ENCODE results near the gene DCXR. TPM values are rescaled to one million over a fixed set of nuclear protein-coding genes. Genes with fewer than 3 reads are reported as not detected.

DCXR gene
- total RNA-seq, 1 experiment from 2014 or later, result 120 TPM

DNA sequence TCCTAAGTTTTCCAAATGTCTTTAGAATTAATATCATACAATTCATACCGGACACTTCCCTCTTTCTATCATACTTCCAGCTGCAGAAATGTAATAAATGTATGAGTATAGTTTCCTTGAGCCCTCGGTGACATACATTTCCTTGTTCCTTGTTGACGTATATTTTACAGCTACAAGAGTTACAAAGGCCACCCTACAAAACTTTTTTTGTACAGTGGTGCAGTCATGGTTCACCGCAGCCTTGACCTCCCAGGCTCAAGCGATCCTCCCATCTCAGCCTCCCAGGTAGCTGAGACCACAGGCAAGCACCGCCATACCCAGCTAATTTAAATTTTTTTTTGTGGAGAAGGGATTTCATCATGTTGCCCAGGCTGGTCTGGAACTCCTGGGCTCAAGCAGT, 35.3 kb upstream of the DCXR start:
- Histone ChIP-seq H3K36me3 (ENCODE audit: low read depth) (no peaks in the 10 kb centered on the region), H4K20me1 (ENCODE audit: insufficient read depth) (no peaks in the 10 kb centered on the region), H3K9me3 (ENCODE audit: insufficient read depth, low read depth) (no peaks in the 10 kb centered on the region), H3K4me2 (no peak overlapping the region), H3K4me3 (no peak overlapping the region), H3K27me3 (ENCODE audit: insufficient read depth, low read depth) (no peaks in the 10 kb centered on the region), H3K27ac (no peak overlapping the region), H3K4me1 (replicated peaks; ENCODE audit: insufficient read depth) (no peaks in the 10 kb centered on the region), H3K9me2 (ENCODE audit: insufficient read depth) (no peaks in the 10 kb centered on the region), H3F3A (ENCODE audit: insufficient read depth, low read depth) (peaks cover 13% of the 10 kb centered on the region), H2AFZ (no peak overlapping the region), H3K79me2 (ENCODE audit: low read depth) (no peaks in the 10 kb centered on the region)
- no peak for DNase-seq
- CTCF ChIA-PET, result no interaction called here
- TF ChIP-seq EZH2 (IDR thresholded peaks at IDR 0.05; ENCODE audit: low read depth), result no peak
- TF ChIP-seq, protein P1, sequence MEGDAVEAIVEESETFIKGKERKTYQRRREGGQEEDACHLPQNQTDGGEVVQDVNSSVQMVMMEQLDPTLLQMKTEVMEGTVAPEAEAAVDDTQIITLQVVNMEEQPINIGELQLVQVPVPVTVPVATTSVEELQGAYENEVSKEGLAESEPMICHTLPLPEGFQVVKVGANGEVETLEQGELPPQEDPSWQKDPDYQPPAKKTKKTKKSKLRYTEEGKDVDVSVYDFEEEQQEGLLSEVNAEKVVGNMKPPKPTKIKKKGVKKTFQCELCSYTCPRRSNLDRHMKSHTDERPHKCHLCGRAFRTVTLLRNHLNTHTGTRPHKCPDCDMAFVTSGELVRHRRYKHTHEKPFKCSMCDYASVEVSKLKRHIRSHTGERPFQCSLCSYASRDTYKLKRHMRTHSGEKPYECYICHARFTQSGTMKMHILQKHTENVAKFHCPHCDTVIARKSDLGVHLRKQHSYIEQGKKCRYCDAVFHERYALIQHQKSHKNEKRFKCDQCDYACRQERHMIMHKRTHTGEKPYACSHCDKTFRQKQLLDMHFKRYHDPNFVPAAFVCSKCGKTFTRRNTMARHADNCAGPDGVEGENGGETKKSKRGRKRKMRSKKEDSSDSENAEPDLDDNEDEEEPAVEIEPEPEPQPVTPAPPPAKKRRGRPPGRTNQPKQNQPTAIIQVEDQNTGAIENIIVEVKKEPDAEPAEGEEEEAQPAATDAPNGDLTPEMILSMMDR (conservative IDR thresholded peaks at IDR 0.05), result no peak
- no TSS peak for BruUV-seq (replicated peaks)
- intact Hi-C loops (cut with micrococcal nuclease; ENCODE audit: unreplicated experiment), result no loop called here
- POLR2A ChIA-PET (ENCODE audit: unreplicated experiment), result no interaction called here

DNA sequence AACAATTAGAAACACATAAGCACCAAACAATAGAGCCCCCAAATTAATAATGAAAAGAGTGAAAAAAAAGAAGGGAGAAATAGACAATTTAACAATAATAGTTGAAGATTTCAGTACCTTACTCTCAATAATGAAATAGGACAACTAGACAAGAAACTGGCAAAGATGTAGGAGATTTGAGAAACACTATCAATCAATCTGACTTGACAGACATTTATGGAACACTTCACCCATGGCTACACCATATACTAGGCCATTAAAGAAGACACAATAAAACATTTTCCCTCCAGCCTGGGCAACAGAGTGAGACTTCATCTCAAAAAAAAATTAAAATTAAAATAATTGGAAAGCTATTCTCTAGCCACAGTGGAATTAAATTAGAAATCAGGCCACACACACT, 33.1 kb upstream of the DCXR start:
- DNase-seq, result no peak
- CTCF ChIA-PET, result no interaction called here
- Histone ChIP-seq H3K27me3 (ENCODE audit: insufficient read depth, low read depth) (no peaks in the 10 kb centered on the region), H2AFZ (no peak overlapping the region), H3K4me2 (no peak overlapping the region), H3K4me1 (replicated peaks; ENCODE audit: insufficient read depth) (peaks cover 3% of the 10 kb centered on the region; the same call in 1 of the 2 replicates), H3K27ac (no peak overlapping the region), H3K79me2 (ENCODE audit: low read depth) (no peaks in the 10 kb centered on the region), H3K9me2 (ENCODE audit: insufficient read depth) (no peaks in the 10 kb centered on the region), H3K36me3 (ENCODE audit: low read depth) (no peaks in the 10 kb centered on the region), H3F3A (ENCODE audit: insufficient read depth, low read depth) (no peaks in the 10 kb centered on the region), H4K20me1 (ENCODE audit: insufficient read depth) (no peaks in the 10 kb centered on the region), H3K9me3 (ENCODE audit: insufficient read depth, low read depth) (no peaks in the 10 kb centered on the region), H3K4me3 (no peak overlapping the region)
- no TSS peak for BruUV-seq (replicated peaks)
- TF ChIP-seq, protein P1 (conservative IDR thresholded peaks at IDR 0.05), result no peak
- TF ChIP-seq EZH2 (IDR thresholded peaks at IDR 0.05; ENCODE audit: low read depth), result no peak
- intact Hi-C loops (cut with micrococcal nuclease; ENCODE audit: unreplicated experiment), result no loop called here
- POLR2A ChIA-PET (ENCODE audit: unreplicated experiment), result interaction anchor here (0.6 kb wide), 1 partner anchor 36 kb away, joined by 4 read pairs; no protein-coding TSS in a partner anchor

DNA sequence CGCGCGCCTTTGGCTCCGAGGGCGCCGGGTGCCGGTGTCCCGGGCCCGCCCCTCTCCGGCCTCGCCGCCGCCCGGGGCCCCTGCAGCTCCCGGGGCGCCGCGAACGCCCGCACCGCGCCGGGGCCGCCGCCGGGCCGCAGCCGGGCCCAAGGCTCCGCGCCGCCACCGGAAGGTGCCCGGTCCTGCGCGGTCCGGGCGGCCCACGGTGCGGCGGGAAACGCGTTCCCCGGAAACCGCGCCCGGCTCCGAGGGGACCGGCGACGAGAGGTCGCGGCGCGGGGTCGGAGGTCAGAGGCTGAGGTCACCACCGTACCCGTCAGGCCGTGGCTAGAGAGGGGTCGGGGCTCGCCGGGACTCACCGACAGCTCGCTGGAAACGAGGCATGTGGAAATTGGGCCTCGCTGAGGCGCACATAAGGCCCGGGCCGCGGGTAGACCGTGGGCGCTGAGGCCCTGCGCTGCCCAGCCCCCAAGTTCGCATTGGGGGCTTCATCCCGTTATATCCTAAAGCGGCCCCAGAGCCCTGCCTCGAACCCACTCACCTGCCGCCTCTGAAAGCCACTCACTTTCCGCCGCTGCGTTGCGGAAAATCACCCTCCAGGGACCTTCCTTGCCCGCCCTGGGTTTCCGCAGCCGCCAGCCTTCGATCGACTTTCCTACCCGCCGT, 28.3 kb upstream of the DCXR start, which contains the start of gene DUS1L:
Gene DUS1L, minus strand, starts transcription at position 167 of the 666 bp plus-strand sequence. CDS start 745 bp downstream, outside the sequence.
- CTCF ChIA-PET, result interaction anchor here (0.6 kb wide), 2 partner anchors 28 to 105 kb away, joined by 3 read pairs; partner anchors contain the start of gene DCXR
- no TSS peak for BruUV-seq (replicated peaks)
- POLR2A ChIA-PET (ENCODE audit: unreplicated experiment), result interaction anchor here (1.2 kb wide), 1 partner anchor 28 kb away, joined by 5 read pairs; the partner anchor contains the start of gene DCXR

More for the DNA sequence above, 28.3 kb upstream of the DCXR start, which contains the start of gene DUS1L:
- Histone ChIP-seq H3K9me2 (ENCODE audit: insufficient read depth) (no peaks in the 10 kb centered on the region), H2AFZ (peak within 1 kb of the TSS; percentile 92), H3K4me3 (peak within 1 kb of the TSS; percentile 71), H3F3A (ENCODE audit: insufficient read depth, low read depth) (no peaks in the 10 kb centered on the region), H3K36me3 (ENCODE audit: low read depth) (no peaks in the 10 kb centered on the region), H4K20me1 (ENCODE audit: insufficient read depth) (no peaks in the 10 kb centered on the region), H3K4me2 (peak within 1 kb of the TSS; percentile 89), H3K9me3 (ENCODE audit: insufficient read depth, low read depth) (no peaks in the 10 kb centered on the region), H3K27me3 (ENCODE audit: insufficient read depth, low read depth) (no peaks in the 10 kb centered on the region), H3K27ac (no peak within 1 kb of the TSS), H3K79me2 (ENCODE audit: low read depth) (peaks cover 17% of the 10 kb centered on the region; the same call in 1 of the 2 replicates), H3K4me1 (replicated peaks; ENCODE audit: insufficient read depth) (peaks cover 9% of the 10 kb centered on the region; the same call in 1 of the 2 replicates)
- peak in 1 of 2 experiments; percentile 54 for DNase-seq
- intact Hi-C loops (cut with micrococcal nuclease; ENCODE audit: unreplicated experiment), result no loop called here
- no peak for TF ChIP-seq EZH2 (IDR thresholded peaks at IDR 0.05; ENCODE audit: low read depth)
